ENCODE results near the gene DOCK9. TPM values are rescaled to one million over a fixed set of nuclear protein-coding genes. Genes with fewer than 3 reads are reported as not detected.

DOCK9 gene
- 10 to 100 TPM; 33.4 to 36.9 TPM for total RNA-seq

GRCh38 chr13:98977568-98978265 is at the start of gene DOCK9:
Gene DOCK9, minus strand, starts transcription at chr13:98978064. Its CDS starts 155 bp downstream, at chr13:98977909.
- no peak within 1 kb of the TSS for H3K27ac Mint-ChIP-seq
- peaks cover 78% of the 10 kb centered on the region for H3K4me1 Mint-ChIP-seq (ENCODE audit: low read depth)
- ChIA-PET CTCF (interaction anchor here (0.9 to 1.8 kb wide), 4 partner anchors 8 to 138 kb away, joined by 3 to 5 read pairs (median 4); no protein-coding TSS in a partner anchor), POLR2A (interaction anchor here (0.9 to 1.7 kb wide), 3 partner anchors 15 to 108 kb away, joined by 3 to 4 read pairs (median 4); no protein-coding TSS in a partner anchor)
- no peak within 1 kb of the TSS for H3K4me3 Mint-ChIP-seq
- H3K36me3 Mint-ChIP-seq (ENCODE audit: low read depth), result peaks cover 5% of the 10 kb centered on the region
- no peak for DNase-seq
- intact Hi-C loops (cut with micrococcal nuclease), result loop anchor here (5.0 kb wide), 1 partner anchor 85 kb away; no protein-coding TSS in a partner anchor
- TF ChIP-seq CTCF (IDR thresholded peaks at IDR 0.05), result no peak
- H3K27me3 Mint-ChIP-seq, result no peaks in the 10 kb centered on the region
- H3K9me3 Mint-ChIP-seq, result no peaks in the 10 kb centered on the region
- no peak for ATAC-seq

- DNase-seq (peak; percentile 45), ATAC-seq (peak; percentile 41)
- Mint-ChIP-seq H3K36me3 (ENCODE audit: low read depth) (peaks cover 9% of the 10 kb centered on the region), H3K9me3 (peaks cover 8% of the 10 kb centered on the region), H3K27me3 (no peaks in the 10 kb centered on the region), H3K4me1 (ENCODE audit: low read depth) (peaks cover 87% of the 10 kb centered on the region), H3K27ac (peak overlapping the region; percentile 87), H3K4me3 (no peak overlapping the region)
- intact Hi-C loops (cut with micrococcal nuclease), result loop anchor here (5.0 kb wide), 1 partner anchor 40 kb away; no protein-coding TSS in a partner anchor
- ChIA-PET CTCF (interaction anchor here (0.6 to 2.8 kb wide), 5 partner anchors 19 to 158 kb away, joined by 3 to 10 read pairs (median 8); no protein-coding TSS in a partner anchor), POLR2A (interaction anchor here (0.7 to 1.3 kb wide), 3 partner anchors 16 to 137 kb away, joined by 3 to 4 read pairs (median 4); no protein-coding TSS in a partner anchor)
- no peak for TF ChIP-seq CTCF (IDR thresholded peaks at IDR 0.05)
These were observed 49.4 kb upstream of the DOCK9 start for GRCh38 chr13:99027260-99027659.

GRCh38 chr13:99022941-99023340 is 45.1 kb upstream of the DOCK9 start:
- TF ChIP-seq CTCF (IDR thresholded peaks at IDR 0.05), result no peak
- Mint-ChIP-seq H3K27me3 (no peaks in the 10 kb centered on the region), H3K9me3 (peaks cover 1% of the 10 kb centered on the region), H3K36me3 (ENCODE audit: low read depth) (peaks cover 3% of the 10 kb centered on the region), H3K4me1 (ENCODE audit: low read depth) (peaks cover 78% of the 10 kb centered on the region), H3K27ac (no peak overlapping the region), H3K4me3 (no peak overlapping the region)
- CTCF ChIA-PET, result no interaction called here
- POLR2A ChIA-PET, result no interaction called here
- no peak for DNase-seq
- ATAC-seq, result no peak
- intact Hi-C loops (cut with micrococcal nuclease), result no loop called here

GRCh38 chr13:99018418-99019180 is 40.7 kb upstream of the DOCK9 start:
- peaks cover 3% of the 10 kb centered on the region for H3K36me3 Mint-ChIP-seq (ENCODE audit: low read depth)
- H3K27ac Mint-ChIP-seq, result peak overlapping the region; percentile 47
- ATAC-seq (peak; percentile 64), DNase-seq (no peak)
- TF ChIP-seq CTCF (IDR thresholded peaks at IDR 0.05), result no peak
- ChIA-PET POLR2A (no interaction called here), CTCF (interaction anchor here (2.4 kb wide), 1 partner anchor 10 kb away, joined by 5 read pairs; no protein-coding TSS in a partner anchor)
- H3K9me3 Mint-ChIP-seq, result peaks cover 1% of the 10 kb centered on the region
- H3K4me1 Mint-ChIP-seq (ENCODE audit: low read depth), result peaks cover 66% of the 10 kb centered on the region
- no peak overlapping the region for H3K4me3 Mint-ChIP-seq
- intact Hi-C loops (cut with micrococcal nuclease), result no loop called here
- H3K27me3 Mint-ChIP-seq, result no peaks in the 10 kb centered on the region

Measured in activated CD8-positive, alpha-beta T cell treated with anti-CD3 and anti-CD28 coated beads for 36 hours (primary cell).